ENCODE results near the gene HDGFL1.

HDGFL1 gene

DNA sequence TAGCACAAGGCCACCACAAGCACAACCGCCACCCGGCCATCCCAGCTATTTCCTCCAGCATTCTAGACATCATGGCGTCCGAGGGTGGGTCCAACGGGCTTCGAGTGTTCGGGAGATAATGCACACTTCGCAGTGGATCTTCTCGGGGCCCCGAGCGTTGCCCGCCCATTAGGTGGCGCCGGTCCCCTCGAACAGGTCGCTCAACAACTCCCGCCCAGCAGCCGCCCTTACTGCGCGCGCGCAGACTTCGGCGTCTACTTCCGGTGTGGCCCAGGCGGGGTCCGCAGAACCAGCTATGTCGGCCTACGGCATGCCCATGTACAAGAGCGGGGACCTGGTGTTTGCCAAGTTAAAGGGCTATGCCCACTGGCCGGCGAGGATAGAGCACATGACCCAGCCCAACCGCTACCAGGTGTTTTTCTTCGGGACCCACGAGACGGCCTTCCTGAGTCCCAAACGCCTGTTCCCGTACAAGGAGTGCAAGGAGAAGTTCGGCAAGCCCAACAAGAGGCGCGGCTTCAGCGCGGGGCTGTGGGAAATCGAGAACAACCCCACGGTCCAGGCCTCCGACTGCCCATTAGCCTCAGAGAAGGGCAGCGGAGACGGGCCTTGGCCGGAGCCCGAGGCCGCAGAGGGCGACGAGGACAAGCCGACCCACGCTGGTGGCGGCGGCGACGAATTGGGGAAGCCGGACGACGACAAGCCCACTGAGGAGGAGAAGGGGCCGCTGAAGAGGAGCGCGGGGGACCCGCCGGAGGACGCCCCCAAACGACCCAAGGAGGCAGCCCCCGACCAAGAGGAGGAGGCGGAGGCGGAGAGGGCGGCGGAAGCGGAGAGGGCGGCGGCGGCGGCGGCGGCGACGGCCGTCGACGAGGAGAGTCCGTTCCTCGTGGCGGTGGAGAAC is at the start of gene HDGFL1:
Gene HDGFL1, plus strand, starts transcription at position 286 of the 904 bp plus-strand sequence. Its CDS starts 10 bp downstream, at position 296.
- no peak for DNase-seq (ENCODE audit: low read depth, low spot score)

DNA sequence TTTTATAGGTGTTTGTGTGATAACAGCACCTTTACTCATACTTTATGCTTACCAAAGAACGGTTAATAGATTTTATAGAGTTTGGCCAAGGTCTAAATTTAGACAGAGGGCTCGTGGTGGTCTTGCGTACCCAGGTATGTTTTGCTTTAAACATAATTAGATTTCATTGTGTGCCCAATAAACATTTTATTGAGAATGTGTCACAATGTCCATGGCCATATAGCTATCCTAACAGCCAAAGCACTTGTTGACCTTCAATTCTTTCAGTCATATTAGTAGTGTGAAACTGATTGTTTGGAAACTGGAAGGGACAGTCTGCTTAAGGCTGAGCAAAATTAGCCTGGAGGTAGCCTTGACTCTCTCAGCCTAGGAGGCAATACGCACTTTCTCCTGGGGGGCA is 48.3 kb upstream of the HDGFL1 start:
- no peak for DNase-seq (ENCODE audit: low read depth, low spot score)

- DNase-seq (ENCODE audit: low read depth, low spot score) = no peak
Measured at GRCh38 chr6:22526736-22527135, 42.6 kb upstream of the HDGFL1 start.

- DNase-seq (ENCODE audit: low read depth, low spot score) = peak; percentile 1
Measured at GRCh38 chr6:22529866-22530265, 39.5 kb upstream of the HDGFL1 start.

GRCh38 chr6:22530506-22530905 is 38.9 kb upstream of the HDGFL1 start:
- DNase-seq (ENCODE audit: low read depth, low spot score) = no peak

DNA sequence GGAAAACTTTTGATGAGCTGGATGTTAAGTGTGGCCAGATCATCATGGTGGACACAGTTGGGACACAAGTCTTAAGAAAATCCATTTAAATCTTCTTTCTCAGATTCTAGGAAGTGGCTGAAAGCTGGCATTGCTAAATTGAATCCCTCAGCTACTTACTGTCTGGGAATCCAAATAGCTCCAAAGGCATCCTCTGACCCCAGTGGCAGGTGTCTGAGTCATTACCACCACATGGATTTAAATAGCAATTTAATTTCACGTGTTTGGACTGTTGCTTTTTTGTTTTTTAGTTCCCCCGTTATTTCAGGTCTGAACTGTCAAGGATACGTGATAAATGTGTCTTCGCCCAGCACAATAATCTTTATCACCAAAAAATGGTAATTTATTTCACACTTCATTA is 33.2 kb upstream of the HDGFL1 start:
- DNase-seq (ENCODE audit: low read depth, low spot score) = no peak

- DNase-seq (ENCODE audit: low read depth, low spot score) = no peak
Measured at GRCh38 chr6:22544476-22544875, 24.9 kb upstream of the HDGFL1 start.

DNA sequence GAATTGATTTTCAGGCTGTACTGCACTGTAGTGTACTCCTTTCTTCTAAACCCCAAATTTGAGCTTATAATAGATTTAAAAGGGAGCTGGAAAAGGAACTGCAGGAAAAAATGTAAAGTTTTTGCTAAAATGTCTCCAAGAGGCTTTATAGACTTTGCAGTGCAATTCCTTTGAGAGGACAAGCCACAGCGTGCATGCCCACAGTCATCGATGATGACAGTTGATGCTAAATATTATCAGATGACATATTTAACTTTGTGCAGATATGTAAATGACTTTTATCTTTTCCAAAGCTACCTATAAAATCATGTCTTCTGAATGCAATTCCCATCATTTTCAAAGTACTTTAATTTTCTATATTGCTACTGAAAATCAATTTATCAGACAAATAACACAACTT is 24.3 kb upstream of the HDGFL1 start:
- DNase-seq (ENCODE audit: low read depth, low spot score) = no peak

GRCh38 chr6:22546236-22546635 is 23.1 kb upstream of the HDGFL1 start:
- DNase-seq (ENCODE audit: low read depth, low spot score) = no peak

DNA sequence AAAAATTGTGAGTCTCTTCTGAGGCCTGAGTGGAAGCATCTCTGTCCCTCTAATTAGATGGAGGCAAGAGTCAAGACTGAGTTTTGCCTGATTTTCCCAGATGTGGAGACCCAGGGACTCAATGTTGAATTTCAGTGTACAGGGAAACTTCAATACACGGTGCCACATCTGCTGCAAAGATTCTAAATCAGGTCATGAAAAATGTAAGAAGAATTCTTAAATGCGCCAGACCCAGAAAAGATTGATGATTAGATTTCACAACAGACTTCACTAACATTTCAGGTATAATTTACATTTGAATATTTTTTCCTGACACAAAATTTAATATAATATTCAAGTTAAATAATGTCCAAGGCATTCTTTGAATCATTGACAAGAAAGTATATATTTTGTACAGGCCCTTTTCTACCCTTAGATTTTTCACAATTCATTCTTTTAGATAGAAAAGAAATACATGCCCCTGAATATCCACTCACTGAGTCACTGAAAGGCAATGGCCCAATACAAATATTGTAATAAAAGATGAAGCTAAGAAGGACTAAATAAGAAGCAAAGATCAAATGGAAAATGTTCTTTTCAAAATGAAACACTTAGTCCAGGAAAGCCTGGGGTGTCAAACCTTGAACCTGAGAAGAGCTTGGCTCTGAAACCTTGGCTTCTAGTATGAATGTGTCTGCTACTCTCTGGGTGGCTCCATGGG is 18.2 kb upstream of the HDGFL1 start:
- peak; percentile 59 for DNase-seq (ENCODE audit: low read depth, low spot score)

- DNase-seq (ENCODE audit: low read depth, low spot score) = peak; percentile 25
Measured at GRCh38 chr6:22556266-22556665, 13.1 kb upstream of the HDGFL1 start.

- DNase-seq (ENCODE audit: low read depth, low spot score) = no peak
Measured at GRCh38 chr6:22557007-22557406, 12.4 kb upstream of the HDGFL1 start.

GRCh38 chr6:22558288-22558882 is 11.0 kb upstream of the HDGFL1 start:
- no peak for DNase-seq (ENCODE audit: low read depth, low spot score)

GRCh38 chr6:22568854-22569253 is 512 bp upstream of the HDGFL1 start:
- no peak for DNase-seq (ENCODE audit: low read depth, low spot score)

DNA sequence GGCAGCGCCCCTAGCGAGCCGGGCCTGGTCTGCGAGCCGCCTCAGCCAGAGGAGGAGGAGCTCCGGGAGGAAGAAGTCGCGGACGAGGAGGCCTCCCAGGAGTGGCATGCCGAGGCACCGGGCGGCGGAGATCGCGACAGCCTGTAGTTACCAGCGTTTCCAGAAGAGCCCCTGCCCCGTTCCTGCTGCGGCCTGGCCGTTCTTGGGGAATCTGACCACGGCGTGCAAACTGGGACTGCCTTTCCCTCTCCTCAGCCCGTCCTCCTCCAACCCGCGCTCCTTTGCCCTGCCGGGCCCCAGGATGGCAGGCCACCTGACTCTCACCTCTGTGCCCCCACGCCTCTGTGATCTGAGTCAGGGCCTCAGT is 802 bp downstream of the HDGFL1 start:
- no peak for DNase-seq (ENCODE audit: low read depth, low spot score)

GRCh38 chr6:22575190-22575589 is 5.8 kb downstream of the HDGFL1 start:
- DNase-seq (ENCODE audit: low read depth, low spot score) = no peak

GRCh38 chr6:22579439-22579838 is 10.1 kb downstream of the HDGFL1 start:
- DNase-seq (ENCODE audit: low read depth, low spot score) = no peak

GRCh38 chr6:22580337-22580736 is 11.0 kb downstream of the HDGFL1 start:
- no peak for DNase-seq (ENCODE audit: low read depth, low spot score)

- DNase-seq (ENCODE audit: low read depth, low spot score) = no peak
Measured at GRCh38 chr6:22582417-22583205, 13.2 kb downstream of the HDGFL1 start.

DNA sequence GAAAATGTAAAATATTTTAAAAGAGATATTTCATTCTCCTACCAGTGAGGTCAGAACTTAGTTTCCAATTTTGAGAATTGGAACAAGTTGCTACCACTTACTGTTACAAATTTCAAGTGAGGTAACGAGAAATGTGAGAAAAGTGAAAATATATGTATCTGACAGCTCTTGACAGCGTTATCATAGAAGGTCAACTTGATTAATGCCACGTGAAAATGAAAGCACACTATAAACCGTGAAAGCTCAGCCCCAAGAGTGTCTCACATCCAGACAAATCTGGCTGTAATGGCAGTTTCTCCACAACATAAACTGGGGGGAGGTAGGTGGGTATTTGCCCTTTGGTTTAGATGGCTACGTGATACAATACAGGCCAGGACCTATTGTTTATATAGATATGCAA is 13.9 kb downstream of the HDGFL1 start:
- DNase-seq (ENCODE audit: low read depth, low spot score) = no peak

- no peak for DNase-seq (ENCODE audit: low read depth, low spot score)
Measured at GRCh38 chr6:22583927-22584326, 14.6 kb downstream of the HDGFL1 start.

DNA sequence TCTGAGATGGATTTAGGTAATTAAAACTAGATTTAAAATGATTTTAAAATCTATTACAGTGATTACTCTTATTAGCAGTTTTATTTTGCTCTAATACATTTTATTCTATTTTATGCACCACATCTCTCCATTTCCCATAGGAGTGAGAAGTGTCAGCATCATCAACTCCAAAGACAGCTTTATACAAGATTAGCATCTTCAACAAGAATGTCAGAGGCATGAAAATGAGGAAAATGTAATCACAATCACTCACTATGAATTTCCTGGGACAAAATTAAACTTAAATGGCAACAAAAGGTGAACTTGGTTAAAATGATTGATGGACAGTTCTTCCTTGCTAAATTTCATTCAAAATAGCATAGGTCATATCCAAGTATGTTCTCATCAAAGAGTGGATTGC is 19.8 kb downstream of the HDGFL1 start:
- no peak for DNase-seq (ENCODE audit: low read depth, low spot score)
